ENCODE measurements around the gene SLC34A3.

SLC34A3 gene

DNA sequence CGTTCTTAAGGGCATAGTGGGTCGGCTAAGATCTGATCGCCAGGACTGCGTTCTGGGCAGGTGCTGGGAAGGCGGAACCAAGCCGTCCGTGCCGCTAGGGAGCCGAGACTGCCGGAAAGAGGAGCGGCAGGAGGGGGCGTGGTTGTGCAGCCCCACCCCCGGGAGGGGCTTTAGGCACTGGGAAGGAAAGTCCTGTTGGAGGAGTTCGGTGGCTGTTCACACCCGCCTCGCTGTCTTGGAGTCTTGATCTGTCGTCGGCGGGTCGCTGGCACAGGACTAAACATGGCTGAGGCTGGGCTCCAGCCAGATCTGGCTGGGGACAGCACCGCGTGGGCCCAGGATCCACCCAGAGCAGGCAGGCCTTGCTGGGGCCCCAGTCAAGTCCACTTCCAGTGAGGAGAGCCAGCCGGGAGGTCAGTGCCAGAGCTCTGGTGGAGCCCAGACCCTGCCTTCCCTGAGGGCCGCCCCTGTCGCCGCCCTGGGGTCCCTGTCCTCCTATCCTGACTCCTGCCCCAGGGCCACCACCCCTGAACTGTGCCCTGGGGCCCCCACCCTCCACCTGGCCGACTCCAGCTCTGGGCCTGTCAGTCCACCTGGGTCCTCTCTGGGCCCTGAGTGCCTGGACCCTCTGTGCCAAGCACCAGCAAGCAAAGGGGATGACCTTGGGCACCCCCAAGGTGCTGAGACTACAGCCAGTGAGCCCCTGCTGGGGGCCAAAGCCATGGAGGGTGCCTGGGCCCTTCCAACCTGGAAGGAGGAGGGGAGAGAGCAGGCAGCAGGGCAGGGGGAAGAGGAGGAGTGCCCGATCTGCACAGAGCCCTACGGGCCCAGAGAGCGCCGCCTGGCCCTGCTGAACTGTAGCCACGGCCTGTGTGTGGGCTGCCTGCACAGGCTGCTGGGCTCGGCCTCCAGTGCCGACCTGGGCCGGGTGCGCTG lies 13.2 kb upstream of the SLC34A3 start:
- H3K4me3 ChIP-seq (ENCODE audit: control insufficient read depth, low read depth, low read length): no peak overlapping the region
- TF ChIP-seq CTCF (IDR thresholded peaks at IDR 0.05; ENCODE audit: control insufficient read depth, insufficient read depth, low read depth, low read length, missing control alignments): no peak
- DNase-seq (ENCODE audit: low read depth): no peak

GRCh38 chr9:137218212-137218753 lies 12.4 kb upstream of the SLC34A3 start:
- TF ChIP-seq CTCF (IDR thresholded peaks at IDR 0.05; ENCODE audit: control insufficient read depth, insufficient read depth, low read depth, low read length, missing control alignments): no peak
- no peak overlapping the region for H3K4me3 ChIP-seq (ENCODE audit: control insufficient read depth, low read depth, low read length)
- DNase-seq (ENCODE audit: low read depth): no peak

DNA sequence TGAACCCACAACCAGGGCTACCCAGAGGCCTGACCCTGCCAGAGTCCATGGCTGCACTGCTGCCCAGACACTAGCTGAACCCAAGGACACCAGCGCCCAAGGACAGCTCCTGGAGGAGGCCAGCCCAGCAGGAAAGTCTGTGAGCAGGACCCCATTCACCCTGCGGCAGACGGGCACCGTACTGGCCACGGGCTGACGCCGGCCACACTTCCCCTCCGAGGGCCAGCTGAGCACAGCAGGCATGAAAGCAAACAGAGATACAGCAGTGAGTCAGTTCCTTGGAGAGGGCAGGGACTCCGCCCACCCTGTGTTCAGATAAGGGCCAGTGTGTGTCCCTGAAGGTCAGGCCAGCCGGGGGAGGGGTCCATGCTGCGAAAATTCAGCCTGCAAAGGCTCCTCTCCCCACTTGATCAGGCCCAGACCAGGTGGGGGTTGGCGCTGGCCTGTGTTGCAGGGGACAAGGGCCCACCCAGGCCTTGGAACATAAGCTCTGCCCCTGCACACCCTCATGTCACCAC lies 11.9 kb upstream of the SLC34A3 start:
- no peak for DNase-seq (ENCODE audit: low read depth)
- H3K4me3 ChIP-seq (ENCODE audit: control insufficient read depth, low read depth, low read length): no peak overlapping the region
- no peak for TF ChIP-seq CTCF (IDR thresholded peaks at IDR 0.05; ENCODE audit: control insufficient read depth, insufficient read depth, low read depth, low read length, missing control alignments)

DNA sequence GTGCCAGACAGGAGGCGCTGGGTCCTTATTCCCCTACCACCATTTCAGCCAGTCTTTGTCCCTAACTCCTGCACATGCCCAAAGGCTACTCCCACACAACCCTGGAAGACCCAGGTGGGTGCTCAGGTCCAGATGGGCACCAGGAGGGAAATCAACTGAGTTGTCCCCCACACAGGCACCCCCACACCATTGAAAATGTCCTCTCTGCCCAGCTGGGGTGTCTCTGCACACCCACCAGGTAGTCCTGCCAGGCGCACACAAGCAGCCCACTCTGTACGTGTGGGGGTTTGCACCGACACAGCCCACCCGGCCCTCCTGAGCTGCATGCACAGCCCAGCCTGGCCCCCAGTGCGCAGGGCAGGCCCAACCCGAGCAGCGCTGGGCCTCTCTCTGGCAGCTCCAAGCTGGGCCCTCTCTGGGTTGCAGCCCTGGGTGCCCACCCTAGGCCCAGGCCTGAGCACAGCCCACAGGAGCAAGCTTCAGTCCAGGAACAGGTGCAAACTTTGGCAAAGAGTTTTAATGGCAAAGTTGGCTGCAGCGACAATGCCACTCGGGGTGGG lies 10.9 kb upstream of the SLC34A3 start:
- no peak overlapping the region for H3K4me3 ChIP-seq (ENCODE audit: control insufficient read depth, low read depth, low read length)
- no peak for DNase-seq (ENCODE audit: low read depth)
- TF ChIP-seq CTCF (IDR thresholded peaks at IDR 0.05; ENCODE audit: control insufficient read depth, insufficient read depth, low read depth, low read length, missing control alignments): no peak

- no peak for DNase-seq (ENCODE audit: low read depth)
- TF ChIP-seq CTCF (IDR thresholded peaks at IDR 0.05; ENCODE audit: control insufficient read depth, insufficient read depth, low read depth, low read length, missing control alignments): no peak
- no peak overlapping the region for H3K4me3 ChIP-seq (ENCODE audit: control insufficient read depth, low read depth, low read length)
These were observed 10.2 kb upstream of the SLC34A3 start for GRCh38 chr9:137220317-137221094.

DNA sequence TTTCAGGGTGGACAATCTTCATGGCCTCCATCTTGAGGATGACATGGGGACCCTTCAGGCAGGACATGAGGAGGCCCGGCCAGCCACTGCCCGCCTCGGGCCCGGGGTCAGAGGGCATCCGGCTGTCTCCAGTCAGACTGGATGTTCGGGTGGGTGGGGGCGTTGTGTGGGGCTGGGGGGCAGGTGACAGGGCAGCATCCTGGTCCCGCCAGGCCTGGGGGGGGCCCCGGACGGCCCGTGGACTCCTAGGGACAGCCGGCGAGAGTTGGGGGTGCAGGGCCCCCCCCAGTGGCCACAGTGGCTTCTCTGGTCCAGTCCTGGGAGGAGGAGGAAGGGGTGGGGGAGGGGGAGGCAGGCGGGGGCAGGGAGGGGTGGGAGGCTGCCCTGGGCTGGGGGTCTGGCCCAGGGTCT lies 9.6 kb upstream of the SLC34A3 start:
- no peak for DNase-seq (ENCODE audit: low read depth)
- H3K4me3 ChIP-seq (ENCODE audit: control insufficient read depth, low read depth, low read length): no peak overlapping the region
- TF ChIP-seq CTCF (IDR thresholded peaks at IDR 0.05; ENCODE audit: control insufficient read depth, insufficient read depth, low read depth, low read length, missing control alignments): no peak

Measured in AG09309 (cell line).